Measurements from ENCODE around the gene RAB40B.

RAB40B gene

GRCh38 chr17:82659886-82660285, 38.6 kb downstream of the RAB40B start:
- no peak for TF ChIP-seq TAF1 (IDR thresholded peaks at IDR 0.05; ENCODE audit: borderline replicate concordance, insufficient read depth, low read length)
- no peak for TF ChIP-seq REST (IDR thresholded peaks at IDR 0.05; ENCODE audit: insufficient read depth in 1 of 2, low read depth in 2 of 2, low read length in 2 of 2)
- TF ChIP-seq SIN3A (IDR thresholded peaks at IDR 0.05; ENCODE audit: borderline replicate concordance, insufficient read depth, low read length), result no peak
- TF ChIP-seq FOXP2 (optimal IDR thresholded peaks at IDR 0.05; ENCODE audit: borderline replicate concordance, extremely low read depth, extremely low read length, insufficient read depth), result no peak

GRCh38 chr17:82658796-82659452, 39.6 kb downstream of the RAB40B start:
- TF ChIP-seq POLR2AphosphoS5 (IDR thresholded peaks at IDR 0.05; ENCODE audit: low read depth, low read length), result no peak
- TF ChIP-seq TAF1 (IDR thresholded peaks at IDR 0.05; ENCODE audit: borderline replicate concordance, insufficient read depth, low read length), result no peak

- TF ChIP-seq SIN3A (IDR thresholded peaks at IDR 0.05; ENCODE audit: borderline replicate concordance, insufficient read depth, low read length), result no peak
- TF ChIP-seq POLR2AphosphoS5 (IDR thresholded peaks at IDR 0.05; ENCODE audit: low read depth, low read length), result no peak
- no peak for TF ChIP-seq FOXP2 (optimal IDR thresholded peaks at IDR 0.05; ENCODE audit: borderline replicate concordance, extremely low read depth, extremely low read length, insufficient read depth)
- TF ChIP-seq REST (IDR thresholded peaks at IDR 0.05; ENCODE audit: insufficient read depth in 1 of 2, low read depth in 2 of 2, low read length in 2 of 2), result no peak
- TF ChIP-seq TAF1 (IDR thresholded peaks at IDR 0.05; ENCODE audit: borderline replicate concordance, insufficient read depth, low read length), result no peak
Observed at GRCh38 chr17:82658331-82658730, 40.2 kb downstream of the RAB40B start.

GRCh38 chr17:82657926-82658325, 40.6 kb downstream of the RAB40B start:
- no peak for TF ChIP-seq FOXP2 (optimal IDR thresholded peaks at IDR 0.05; ENCODE audit: borderline replicate concordance, extremely low read depth, extremely low read length, insufficient read depth)
- TF ChIP-seq REST (IDR thresholded peaks at IDR 0.05; ENCODE audit: insufficient read depth in 1 of 2, low read depth in 2 of 2, low read length in 2 of 2), result no peak
- no peak for TF ChIP-seq TAF1 (IDR thresholded peaks at IDR 0.05; ENCODE audit: borderline replicate concordance, insufficient read depth, low read length)
- no peak for TF ChIP-seq SIN3A (IDR thresholded peaks at IDR 0.05; ENCODE audit: borderline replicate concordance, insufficient read depth, low read length)
- TF ChIP-seq POLR2AphosphoS5 (IDR thresholded peaks at IDR 0.05; ENCODE audit: low read depth, low read length), result no peak

GRCh38 chr17:82656266-82656665, 42.2 kb downstream of the RAB40B start:
- no peak for TF ChIP-seq POLR2AphosphoS5 (IDR thresholded peaks at IDR 0.05; ENCODE audit: low read depth, low read length)

- TF ChIP-seq FOXP2 (optimal IDR thresholded peaks at IDR 0.05; ENCODE audit: borderline replicate concordance, extremely low read depth, extremely low read length, insufficient read depth) (no peak), SIN3A (IDR thresholded peaks at IDR 0.05; ENCODE audit: borderline replicate concordance, insufficient read depth, low read length) (no peak), POLR2AphosphoS5 (IDR thresholded peaks at IDR 0.05; ENCODE audit: low read depth, low read length) (no peak), TAF1 (IDR thresholded peaks at IDR 0.05; ENCODE audit: borderline replicate concordance, insufficient read depth, low read length) (no peak), REST (IDR thresholded peaks at IDR 0.05; ENCODE audit: insufficient read depth in 1 of 2, low read depth in 2 of 2, low read length in 2 of 2) (no peak)
Observed at GRCh38 chr17:82655523-82655922, 43.0 kb downstream of the RAB40B start.
